Activated T-helper 2 cell treated with anti-CD3 and anti-CD28 coated beads, Interferon-gamma antibody, Interleukin-2, Interleukin-4, amounts not matched to agents 10 μg/mL and 5 μg/mL and 100 μg/mL, durations not matched to agents 14 hours and 24 hours and 36 hours (primary cell): ENCODE measurements around the gene EAF2. TPM values are rescaled to one million over a fixed set of nuclear protein-coding genes. Genes with fewer than 3 reads are reported as not detected.
"Not testable (repeated sequence)": the region's sequence is repeated elsewhere in the genome, so short reads cannot be mapped to it uniquely, and the experiment has no call there.

ENCODE experiments used
- DNase-seq: peaks from one replicate; pipeline ENCODE4 v3.0.0; 2021; ENCODE audit warnings: low spot score
- H3K27ac Mint-ChIP-seq: one replicate; pipeline ENCODE4 v1.8.0; 2021; ENCODE audit warnings: mixed read lengths
- H3K27me3 Mint-ChIP-seq: one replicate; pipeline ENCODE4 v1.8.0; 2021; ENCODE audit warnings: low read depth, mixed read lengths
- H3K36me3 Mint-ChIP-seq: one replicate; pipeline ENCODE4 v1.8.0; 2021; ENCODE audit warnings: low read depth, mixed read lengths
- H3K4me1 Mint-ChIP-seq: one replicate; pipeline ENCODE4 v1.8.0; 2021; ENCODE audit warnings: low read depth, mixed read lengths
- H3K4me3 Mint-ChIP-seq: one replicate; pipeline ENCODE4 v1.8.0; 2021; ENCODE audit warnings: low read depth, mild to moderate bottlenecking, moderate library complexity, mixed read lengths
- H3K9me3 Mint-ChIP-seq: one replicate; pipeline ENCODE4 v1.8.0; 2021; ENCODE audit warnings: mixed read lengths
- intact Hi-C: fragments of 100-400 bp; cut with micrococcal nuclease; formaldehyde crosslinking; loops from one replicate; pipeline ENCODE4 v1.15.1; 2023
- total RNA-seq: library from RNA; stranded (reverse); gene quantifications from 2 replicates; pipeline ENCODE4 v1.2.3, GENCODE V29; 2022

Gene EAF2
- total RNA-seq, 1 donor from 2014 or later, result 18.5 TPM

GRCh38 chr3:121822973-121823372 lies 12.0 kb upstream of the EAF2 start:
- H3K27me3 Mint-ChIP-seq, result no peaks in the 10 kb centered on the region
- no peak overlapping the region for H3K27ac Mint-ChIP-seq
- H3K9me3 Mint-ChIP-seq, result peaks cover 25% of the 10 kb centered on the region
- no peak for DNase-seq
- H3K36me3 Mint-ChIP-seq, result peaks cover 86% of the 10 kb centered on the region
- H3K4me1 Mint-ChIP-seq, result peaks cover 17% of the 10 kb centered on the region
- H3K4me3 Mint-ChIP-seq, result no peak overlapping the region
- intact Hi-C loops, result no loop called here

- Mint-ChIP-seq H3K4me1 (peaks cover 65% of the 10 kb centered on the region), H3K27me3 (no peaks in the 10 kb centered on the region), H3K36me3 (peaks cover 62% of the 10 kb centered on the region), H3K4me3 (peak overlapping the region; percentile 98), H3K27ac (peak overlapping the region; percentile 97), H3K9me3 (no peaks in the 10 kb centered on the region)
- intact Hi-C loops, result loop anchor here (2.0 to 10.0 kb wide), 2 partner anchors 267 to 551 kb away; partner anchors contain the start of genes FAM162A and MIX23
- no peak for DNase-seq
Observed at GRCh38 chr3:121834157-121834670, 795 bp upstream of the EAF2 start.

GRCh38 chr3:121835465-121835801 lies 424 bp downstream of the EAF2 start:
- no peak for DNase-seq
- H3K27me3 Mint-ChIP-seq, result no peaks in the 10 kb centered on the region
- peaks cover 64% of the 10 kb centered on the region for H3K36me3 Mint-ChIP-seq
- H3K27ac Mint-ChIP-seq, result peak overlapping the region; percentile 97
- peaks cover 61% of the 10 kb centered on the region for H3K4me1 Mint-ChIP-seq
- peak overlapping the region; percentile 98 for H3K4me3 Mint-ChIP-seq
- intact Hi-C loops, result loop anchor here (1.0 to 10.0 kb wide), 6 partner anchors 86 to 549 kb away; partner anchors contain the start of genes FAM162A, GOLGB1 and MIX23
- H3K9me3 Mint-ChIP-seq, result no peaks in the 10 kb centered on the region

DNA sequence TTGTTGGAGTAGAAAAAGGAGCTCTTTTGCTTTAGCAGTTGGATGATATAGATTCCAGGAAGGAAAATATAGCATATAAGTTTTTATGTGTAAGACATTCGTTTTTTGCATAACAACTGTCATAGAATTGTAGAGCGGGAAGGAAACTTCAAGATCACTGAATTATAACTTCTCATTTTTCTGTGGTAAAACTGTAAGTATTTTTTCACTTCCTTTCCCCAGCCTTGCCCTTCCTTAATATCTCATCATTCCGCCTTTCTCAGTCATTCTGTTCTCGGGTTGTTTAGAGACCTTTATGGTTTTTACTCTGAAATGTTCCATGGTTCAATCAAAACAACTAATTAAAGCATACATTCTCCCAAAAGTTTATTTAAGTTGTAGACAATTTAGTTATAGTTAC lies 1.1 kb downstream of the EAF2 start:
- no peak for DNase-seq
- Mint-ChIP-seq H3K27ac (peak overlapping the region; percentile 67), H3K27me3 (no peaks in the 10 kb centered on the region), H3K4me3 (peak overlapping the region; percentile 98), H3K4me1 (peaks cover 56% of the 10 kb centered on the region), H3K9me3 (no peaks in the 10 kb centered on the region), H3K36me3 (peaks cover 63% of the 10 kb centered on the region)
- intact Hi-C loops, result loop anchor here (5.0 to 10.0 kb wide), 3 partner anchors 184 to 549 kb away; partner anchors contain the start of genes FAM162A and MIX23

DNA sequence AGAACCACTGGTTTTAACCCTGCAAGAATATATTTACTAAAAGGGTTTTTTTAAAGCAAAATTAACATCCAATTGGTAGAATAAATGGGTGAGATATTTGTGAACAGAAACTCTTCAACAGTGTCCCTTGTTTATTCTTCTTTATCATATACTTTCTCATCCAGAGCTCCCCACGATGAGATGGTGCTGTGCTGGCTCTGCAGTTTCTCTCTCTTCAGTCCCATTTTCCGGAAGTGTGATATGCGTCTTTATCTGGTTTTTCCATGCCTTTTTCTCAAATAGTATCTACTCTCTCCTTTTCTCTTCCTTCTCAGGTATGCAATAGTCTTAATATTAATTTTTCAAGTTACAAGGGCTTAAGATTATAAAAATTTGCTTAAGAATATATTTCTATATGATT lies 1.5 kb downstream of the EAF2 start:
- Mint-ChIP-seq H3K4me1 (peaks cover 54% of the 10 kb centered on the region), H3K27ac (peak overlapping the region; percentile 67), H3K36me3 (peaks cover 59% of the 10 kb centered on the region), H3K4me3 (peak overlapping the region; percentile 98), H3K27me3 (no peaks in the 10 kb centered on the region), H3K9me3 (no peaks in the 10 kb centered on the region)
- intact Hi-C loops, result loop anchor here (5.0 to 10.0 kb wide), 3 partner anchors 184 to 548 kb away; partner anchors contain the start of genes FAM162A and MIX23
- no peak for DNase-seq

DNA sequence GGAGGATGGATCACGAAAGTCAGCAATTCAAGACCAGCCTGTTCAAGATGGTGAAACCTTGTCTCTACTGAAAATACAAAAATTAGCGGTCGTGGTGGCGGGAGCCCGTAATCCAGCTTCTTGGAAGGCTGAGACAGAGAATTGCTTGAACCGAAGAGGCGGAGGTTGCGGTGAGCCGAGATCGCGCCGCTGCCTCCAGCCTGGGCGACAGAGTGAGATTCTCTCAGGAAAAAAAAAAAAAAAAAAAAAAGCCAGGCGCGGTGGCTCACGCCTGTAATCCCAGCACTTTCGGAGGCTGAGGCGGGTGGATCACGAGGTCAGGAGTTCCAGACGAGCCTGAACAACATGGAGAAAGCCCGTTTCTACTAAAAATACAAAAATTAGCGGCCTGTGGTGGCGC lies 5.0 kb downstream of the EAF2 start:
- Mint-ChIP-seq H3K36me3 (peaks cover 31% of the 10 kb centered on the region), H3K9me3 (no peaks in the 10 kb centered on the region), H3K4me1 (peaks cover 35% of the 10 kb centered on the region), H3K27me3 (no peaks in the 10 kb centered on the region), H3K27ac (no peak overlapping the region), H3K4me3 (no peak overlapping the region)
- intact Hi-C loops, result loop anchor here (5.0 to 10.0 kb wide), 3 partner anchors 188 to 545 kb away; partner anchors contain the start of genes FAM162A and MIX23
- DNase-seq, result no peak

DNA sequence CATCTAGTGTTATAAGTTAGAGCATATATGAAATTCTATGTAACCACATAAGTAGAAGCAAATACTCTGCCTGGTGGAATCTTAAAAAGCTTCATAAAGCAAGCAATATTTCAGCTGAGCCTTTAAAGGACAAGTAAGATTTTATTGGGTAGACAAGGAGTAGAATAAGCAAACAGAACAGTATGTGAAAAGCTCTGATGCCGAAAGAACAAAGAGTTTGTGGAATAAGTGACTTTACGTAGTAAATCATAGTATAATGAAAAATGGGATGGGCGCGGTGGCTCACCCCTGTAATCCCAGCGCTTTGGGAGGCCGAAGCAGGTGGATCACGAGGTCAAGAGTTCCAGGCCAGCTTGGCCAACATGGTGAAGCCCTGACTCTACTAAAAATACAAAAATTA lies 9.9 kb downstream of the EAF2 start:
- no peak overlapping the region for H3K27ac Mint-ChIP-seq
- no peaks in the 10 kb centered on the region for H3K9me3 Mint-ChIP-seq

GRCh38 chr3:121852256-121852655 lies 17.2 kb downstream of the EAF2 start:
- intact Hi-C loops, result no loop called here
- H3K36me3 Mint-ChIP-seq, result peaks cover 37% of the 10 kb centered on the region

More for the DNA sequence above, 9.9 kb downstream of the EAF2 start:
- no peak overlapping the region for H3K4me3 Mint-ChIP-seq
- DNase-seq, result no peak
- H3K36me3 Mint-ChIP-seq, result peaks cover 41% of the 10 kb centered on the region
- intact Hi-C loops, result no loop called here
- H3K27me3 Mint-ChIP-seq, result no peaks in the 10 kb centered on the region
- peaks cover 12% of the 10 kb centered on the region for H3K4me1 Mint-ChIP-seq

GRCh38 chr3:121855555-121855954 lies 20.5 kb downstream of the EAF2 start:
- intact Hi-C loops, result no loop called here
- Mint-ChIP-seq H3K36me3 (peaks cover 55% of the 10 kb centered on the region), H3K27me3 (no peaks in the 10 kb centered on the region), H3K9me3 (no peaks in the 10 kb centered on the region), H3K4me3 (no peak overlapping the region), H3K27ac (no peak overlapping the region), H3K4me1 (peaks cover 3% of the 10 kb centered on the region)
- DNase-seq, result no peak

More at GRCh38 chr3:121852256-121852655, 17.2 kb downstream of the EAF2 start:
- no peak for DNase-seq
- Mint-ChIP-seq H3K4me1 (peaks cover 9% of the 10 kb centered on the region), H3K27me3 (no peaks in the 10 kb centered on the region), H3K27ac (no peak overlapping the region), H3K4me3 (no peak overlapping the region), H3K9me3 (no peaks in the 10 kb centered on the region)

DNA sequence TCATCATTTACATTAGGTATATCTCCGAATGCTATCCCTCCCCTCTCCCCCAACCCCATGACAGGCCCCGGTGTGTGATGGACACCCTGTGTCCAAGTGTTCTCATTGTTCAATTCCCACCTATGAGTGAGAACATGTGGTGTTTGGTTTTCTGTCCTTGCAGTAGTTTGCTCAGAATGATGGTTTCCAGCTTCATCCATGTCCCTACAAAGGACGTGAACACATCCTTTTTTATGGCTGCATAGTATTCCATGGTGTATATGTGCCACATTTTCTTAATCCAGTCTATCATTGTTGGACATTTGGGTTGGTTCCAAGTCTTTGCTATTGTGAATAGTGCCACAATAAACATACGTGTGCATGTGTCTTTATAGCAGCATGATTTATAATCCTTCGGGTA lies 22.8 kb downstream of the EAF2 start:
- DNase-seq, H3K9me3 Mint-ChIP-seq, intact Hi-C loops, H3K27ac Mint-ChIP-seq, H3K27me3 Mint-ChIP-seq, H3K4me3 Mint-ChIP-seq, H3K4me1 Mint-ChIP-seq: not testable (repeated sequence)
- peaks cover 68% of the 10 kb centered on the region for H3K36me3 Mint-ChIP-seq

GRCh38 chr3:121863247-121863646 lies 28.2 kb downstream of the EAF2 start:
- DNase-seq, H3K4me3 Mint-ChIP-seq, H3K9me3 Mint-ChIP-seq, H3K27me3 Mint-ChIP-seq, intact Hi-C loops, H3K4me1 Mint-ChIP-seq, H3K27ac Mint-ChIP-seq: not testable (repeated sequence)
- H3K36me3 Mint-ChIP-seq, result peaks cover 60% of the 10 kb centered on the region

DNA sequence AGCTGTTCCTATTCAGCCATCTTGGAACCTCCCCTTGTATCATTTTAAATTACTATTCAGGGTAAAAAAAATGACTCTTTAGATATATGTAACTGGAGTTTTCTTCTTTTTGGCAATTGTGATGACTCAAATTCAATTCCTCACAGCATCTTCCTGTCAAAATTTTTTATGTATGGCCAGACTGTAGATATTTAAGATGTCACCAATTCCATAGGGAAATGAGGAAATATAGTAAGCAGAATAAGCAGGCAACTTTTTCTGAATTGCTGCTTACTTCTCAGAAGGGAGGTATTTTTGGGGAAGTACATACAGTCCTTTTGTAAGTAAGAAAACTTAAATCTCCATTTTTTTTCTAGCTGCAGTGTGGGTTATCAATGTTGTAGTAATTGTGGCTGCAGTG lies 28.8 kb downstream of the EAF2 start:
- intact Hi-C loops, result no loop called here
- DNase-seq, result no peak
- H3K27me3 Mint-ChIP-seq, result no peaks in the 10 kb centered on the region
- H3K36me3 Mint-ChIP-seq, result peaks cover 58% of the 10 kb centered on the region
- H3K4me1 Mint-ChIP-seq, result no peaks in the 10 kb centered on the region
- H3K4me3 Mint-ChIP-seq, result no peak overlapping the region
- H3K27ac Mint-ChIP-seq, result no peak overlapping the region
- H3K9me3 Mint-ChIP-seq, result no peaks in the 10 kb centered on the region

DNA sequence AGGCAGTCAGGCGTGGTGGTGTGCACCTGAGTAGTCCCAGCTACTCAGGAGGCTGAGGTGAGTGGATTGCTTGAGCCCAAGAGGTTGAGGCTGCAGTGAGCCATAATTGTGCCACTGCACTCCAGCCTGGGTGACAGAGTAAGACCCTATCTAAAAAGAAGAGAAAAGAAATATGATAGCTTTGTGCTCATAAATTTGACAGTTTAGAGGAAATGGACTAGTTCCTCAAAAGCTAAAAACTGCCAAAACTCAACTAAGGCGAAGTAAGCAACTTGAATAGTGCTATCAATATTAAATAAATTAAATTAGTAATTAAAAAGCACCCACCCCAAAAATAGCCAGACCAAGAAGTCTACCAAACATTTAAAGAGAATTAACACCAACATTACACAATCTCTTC lies 34.7 kb downstream of the EAF2 start:
- Mint-ChIP-seq H3K36me3 (peaks cover 28% of the 10 kb centered on the region), H3K4me3 (no peak overlapping the region), H3K27me3 (no peaks in the 10 kb centered on the region), H3K4me1 (peaks cover 4% of the 10 kb centered on the region), H3K9me3 (no peaks in the 10 kb centered on the region), H3K27ac (no peak overlapping the region)
- intact Hi-C loops, result no loop called here
- DNase-seq, result no peak
